HK-2 (cell line): ENCODE results near the gene C11orf21.
"Not testable (repeated sequence)": the region's sequence is repeated elsewhere in the genome, so short reads cannot be mapped to it uniquely, and the experiment has no call there.

ENCODE experiments used
- DNase-seq: peaks from one replicate; pipeline ENCODE4 v3.0.0-alpha.2; 2018; ENCODE audit not compliant: unreplicated experiment

The C11orf21 gene

GRCh38 chr11:2296913-2297622 is 4.7 kb downstream of the C11orf21 start:
- no peak for DNase-seq

GRCh38 chr11:2295971-2296912 is 5.5 kb downstream of the C11orf21 start:
- DNase-seq: no peak

- no peak for DNase-seq
Observed at GRCh38 chr11:2294926-2295290, 6.8 kb downstream of the C11orf21 start.

- no peak for DNase-seq
Observed at GRCh38 chr11:2293984-2294925, 7.5 kb downstream of the C11orf21 start.

- DNase-seq: no peak
Observed at GRCh38 chr11:2293531-2293971, 8.2 kb downstream of the C11orf21 start.

GRCh38 chr11:2290351-2290841 is 11.3 kb downstream of the C11orf21 start:
- DNase-seq: no peak

- no peak for DNase-seq
Observed at GRCh38 chr11:2289859-2290258, 11.9 kb downstream of the C11orf21 start.

- DNase-seq: no peak
Observed at GRCh38 chr11:2289350-2289749, 12.4 kb downstream of the C11orf21 start.

- no peak for DNase-seq
Observed at GRCh38 chr11:2287091-2287490, 14.6 kb downstream of the C11orf21 start.

GRCh38 chr11:2286350-2286749 is 15.4 kb downstream of the C11orf21 start:
- DNase-seq: not testable (repeated sequence)

GRCh38 chr11:2280208-2280607 is 21.5 kb downstream of the C11orf21 start:
- no peak for DNase-seq

- no peak for DNase-seq
Observed at GRCh38 chr11:2277933-2278523, 23.7 kb downstream of the C11orf21 start.

- DNase-seq: no peak
Observed at GRCh38 chr11:2277008-2277346, 24.7 kb downstream of the C11orf21 start.

GRCh38 chr11:2276280-2277007 is 25.3 kb downstream of the C11orf21 start:
- no peak for DNase-seq

- no peak for DNase-seq
Observed at GRCh38 chr11:2275334-2276279, 26.1 kb downstream of the C11orf21 start.

GRCh38 chr11:2273771-2274170 is 27.9 kb downstream of the C11orf21 start:
- DNase-seq: no peak

- no peak for DNase-seq
Observed at GRCh38 chr11:2273311-2273710, 28.4 kb downstream of the C11orf21 start.

GRCh38 chr11:2272946-2273280 is 28.8 kb downstream of the C11orf21 start:
- DNase-seq: no peak

GRCh38 chr11:2272228-2272945 is 29.3 kb downstream of the C11orf21 start:
- no peak for DNase-seq
